RPMI7951 (cell line): ENCODE results near the gene ASAH2. TPM values are rescaled to one million over a fixed set of nuclear protein-coding genes. Genes with fewer than 3 reads are reported as not detected.
A peak's percentile ranks its signal among the peaks of the same experiment; 100 is the strongest.
"Not testable (repeated sequence)": the region's sequence is repeated elsewhere in the genome, so short reads cannot be mapped to it uniquely, and the experiment has no call there.

Source experiments
- DNase-seq: peaks from one replicate; pipeline ENCODE4 v3.0.0-alpha.2; 2012; ENCODE audit warnings: low read depth
- total RNA-seq: library from RNA; depleted of rRNA; stranded (reverse); fragments of >200 nt; shearing (Covaris generic); gene quantifications from 2 replicates; pipeline ENCODE4 v1.2.3, GENCODE V29; 2014

Gene ASAH2
- total RNA-seq, 1 experiment from 2014 or later, result 0.84 TPM

DNA sequence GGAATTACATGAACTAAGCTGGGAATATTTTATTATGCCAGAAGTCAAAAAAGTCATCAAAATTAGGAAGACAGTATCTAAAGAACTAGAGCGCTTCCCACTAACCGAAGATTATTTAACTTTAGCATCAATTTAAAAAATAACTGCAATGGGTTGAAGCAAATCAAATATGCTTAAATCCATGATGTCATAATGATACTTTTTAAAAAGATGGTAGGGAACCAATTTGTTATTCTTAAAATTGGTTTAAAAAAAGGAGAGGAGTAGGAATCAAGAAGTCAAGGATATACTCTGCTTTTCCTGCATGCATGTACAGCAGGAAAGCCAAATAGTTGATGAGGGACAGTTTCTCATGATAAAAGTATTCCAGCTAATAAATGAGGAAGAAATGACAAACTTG lies 3.2 kb upstream of the ASAH2 start:
- DNase-seq, result no peak

DNA sequence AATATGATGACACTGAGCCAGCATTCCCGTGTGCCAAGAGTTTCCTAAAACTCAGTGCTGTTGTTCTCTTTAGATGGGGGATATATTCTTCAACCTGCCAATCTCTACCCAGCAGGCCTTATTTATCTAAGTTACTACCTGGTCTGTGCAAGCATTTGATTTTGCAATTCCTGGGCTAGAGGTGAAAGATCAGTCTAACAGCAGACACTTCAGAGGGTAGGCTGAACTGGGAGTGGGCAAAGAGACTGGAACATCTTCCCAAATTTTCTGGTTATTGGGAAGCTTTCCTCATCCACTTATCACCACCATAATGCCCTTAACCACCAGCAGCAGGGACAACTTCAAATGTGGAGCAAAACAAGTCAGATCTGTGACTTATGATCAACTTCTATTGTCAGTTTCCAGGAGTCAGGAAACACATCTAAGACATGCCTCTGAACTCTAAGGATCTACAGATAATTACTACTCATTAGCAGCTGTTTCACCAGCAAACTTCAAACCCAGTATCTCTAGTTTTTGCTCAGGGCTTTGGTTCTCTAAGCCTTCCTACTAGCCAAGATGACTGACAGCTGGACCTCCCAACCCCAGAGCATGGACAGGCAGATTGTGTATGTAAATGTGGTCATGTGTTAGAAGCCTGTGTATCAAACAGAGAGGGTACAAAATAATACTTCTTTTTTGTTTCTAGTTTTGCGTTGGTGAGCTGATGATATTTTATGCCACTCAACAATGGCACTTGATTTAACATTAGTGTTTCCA lies 1.0 kb downstream of the ASAH2 start:
- DNase-seq, result no peak

DNA sequence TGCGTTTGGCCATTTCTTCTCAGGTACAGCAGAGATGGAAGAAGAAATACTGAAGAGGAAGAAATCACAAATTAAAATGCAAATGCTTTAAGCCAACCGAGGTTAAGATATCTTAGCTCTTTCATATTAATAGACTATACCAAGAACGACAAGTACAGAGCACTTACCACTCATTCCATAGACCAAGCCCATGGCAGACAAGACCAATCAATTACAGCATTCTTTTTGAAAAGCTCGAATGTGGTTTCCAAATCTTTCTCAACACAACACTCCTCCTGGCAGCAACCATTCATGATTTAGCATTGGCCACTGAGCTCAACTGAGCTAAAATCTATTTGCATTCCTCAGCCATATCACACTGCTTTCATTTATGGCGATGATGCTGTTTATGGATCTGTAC lies 2.7 kb downstream of the ASAH2 start:
- no peak for DNase-seq

DNA sequence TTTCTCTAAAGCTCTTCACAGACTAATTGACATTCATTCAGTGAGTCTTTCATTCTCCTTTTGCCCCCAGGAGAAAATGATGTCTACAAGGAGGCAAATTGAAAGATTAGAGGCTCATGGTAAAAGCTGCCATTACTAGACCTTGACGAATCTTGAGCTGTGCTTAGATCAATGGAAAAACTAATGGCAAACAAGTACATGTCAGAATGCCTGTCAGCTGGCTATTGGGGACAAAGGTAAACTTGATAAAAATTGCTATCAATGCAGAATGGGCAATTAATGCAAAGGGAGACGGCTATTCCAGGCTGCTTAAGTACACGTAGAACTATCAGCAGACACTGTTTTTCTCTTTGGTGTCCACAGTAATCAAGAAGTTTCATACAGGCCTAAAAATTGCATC lies 3.3 kb downstream of the ASAH2 start:
- no peak for DNase-seq

DNA sequence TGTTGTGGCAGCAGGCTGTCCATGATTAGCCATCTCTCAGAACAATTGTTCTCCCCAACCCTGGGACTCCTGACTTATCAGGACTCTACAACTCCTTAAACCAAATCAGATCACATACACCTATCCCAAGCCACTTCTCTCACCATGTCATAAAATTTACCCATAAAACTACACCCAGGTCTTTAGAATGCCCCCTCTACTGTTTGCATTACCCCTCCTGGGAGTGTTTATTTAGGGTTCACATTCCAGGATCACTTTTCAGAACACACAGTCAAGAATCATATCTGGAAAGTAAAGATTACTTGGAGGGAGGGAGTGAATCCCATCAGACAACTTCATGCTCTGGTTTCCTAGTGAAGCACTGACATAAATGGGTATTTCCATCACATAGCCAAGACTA lies 7.1 kb downstream of the ASAH2 start:
- no peak for DNase-seq

DNA sequence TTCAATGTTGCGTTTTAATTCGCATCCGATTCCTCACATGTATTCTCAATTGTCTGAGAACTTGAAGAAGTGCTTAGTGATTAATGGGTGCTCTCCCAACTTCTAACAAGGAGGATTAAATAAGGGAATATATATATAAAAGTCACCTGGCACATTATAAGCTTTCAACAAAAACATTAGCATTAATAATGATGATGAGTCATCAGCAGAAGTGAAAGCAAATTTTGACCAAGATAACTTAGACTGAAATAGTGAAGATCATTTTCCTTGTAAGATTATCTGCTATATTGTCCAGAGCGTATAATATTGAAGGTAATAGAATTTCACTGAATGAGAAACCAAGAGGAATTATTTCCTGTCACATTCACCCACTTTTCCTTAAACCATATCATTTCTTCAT lies 8.5 kb downstream of the ASAH2 start:
- no peak for DNase-seq

DNA sequence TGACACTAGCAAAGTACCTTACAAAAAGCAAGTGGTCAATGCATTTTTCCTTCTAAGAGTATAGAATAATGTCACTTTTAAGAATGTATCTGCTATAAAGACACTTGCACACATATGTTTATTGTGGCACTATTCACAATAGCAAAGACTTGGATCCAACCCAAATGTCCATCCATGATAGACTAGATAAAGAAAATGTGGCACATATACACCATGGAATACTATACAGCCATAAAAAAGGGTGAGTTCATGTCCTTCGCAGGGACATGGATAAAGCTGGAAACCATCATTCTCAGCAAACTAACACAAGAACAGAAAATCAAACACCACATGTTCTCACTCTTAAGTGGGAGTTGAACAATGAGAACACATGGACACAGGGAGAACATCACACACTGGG lies 9.8 kb downstream of the ASAH2 start:
- not testable (repeated sequence) for DNase-seq

DNA sequence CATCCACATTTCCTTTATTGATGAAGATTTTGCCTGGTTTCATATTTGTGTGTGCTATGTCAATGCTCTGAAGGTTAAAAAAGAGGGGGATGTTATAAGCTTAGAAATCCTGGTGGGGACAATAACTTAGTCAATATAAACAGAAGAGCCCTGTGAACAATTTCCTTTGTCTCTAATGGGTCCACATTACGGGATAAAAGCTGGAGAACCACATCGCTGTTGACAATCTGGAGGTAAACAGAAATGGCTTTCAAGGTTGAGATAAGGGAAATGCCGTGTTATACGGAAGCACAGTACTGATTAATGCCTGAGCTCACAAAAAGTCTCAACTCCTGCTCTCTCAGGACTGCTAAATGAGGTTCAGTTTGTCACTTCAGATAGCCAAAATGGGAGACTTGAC lies 16.8 kb downstream of the ASAH2 start:
- DNase-seq, result no peak

DNA sequence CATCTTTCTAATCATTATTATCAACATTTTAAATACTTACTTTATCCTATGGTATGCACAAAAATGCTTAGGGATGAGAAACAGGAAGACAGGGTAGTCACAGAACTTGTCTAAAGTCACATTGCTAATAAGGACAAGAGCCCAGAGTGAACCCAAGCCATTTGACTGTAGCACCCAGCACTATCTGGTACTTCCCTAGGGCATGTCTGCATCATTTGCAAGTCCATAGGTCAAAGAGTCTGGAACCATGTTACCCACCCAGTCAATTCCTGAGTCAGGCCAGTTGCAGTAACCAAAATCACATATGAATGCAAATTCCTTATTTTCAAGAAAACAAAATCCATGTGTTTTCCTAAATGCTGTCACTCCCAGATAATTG lies 19.1 kb downstream of the ASAH2 start:
- no peak for DNase-seq

DNA sequence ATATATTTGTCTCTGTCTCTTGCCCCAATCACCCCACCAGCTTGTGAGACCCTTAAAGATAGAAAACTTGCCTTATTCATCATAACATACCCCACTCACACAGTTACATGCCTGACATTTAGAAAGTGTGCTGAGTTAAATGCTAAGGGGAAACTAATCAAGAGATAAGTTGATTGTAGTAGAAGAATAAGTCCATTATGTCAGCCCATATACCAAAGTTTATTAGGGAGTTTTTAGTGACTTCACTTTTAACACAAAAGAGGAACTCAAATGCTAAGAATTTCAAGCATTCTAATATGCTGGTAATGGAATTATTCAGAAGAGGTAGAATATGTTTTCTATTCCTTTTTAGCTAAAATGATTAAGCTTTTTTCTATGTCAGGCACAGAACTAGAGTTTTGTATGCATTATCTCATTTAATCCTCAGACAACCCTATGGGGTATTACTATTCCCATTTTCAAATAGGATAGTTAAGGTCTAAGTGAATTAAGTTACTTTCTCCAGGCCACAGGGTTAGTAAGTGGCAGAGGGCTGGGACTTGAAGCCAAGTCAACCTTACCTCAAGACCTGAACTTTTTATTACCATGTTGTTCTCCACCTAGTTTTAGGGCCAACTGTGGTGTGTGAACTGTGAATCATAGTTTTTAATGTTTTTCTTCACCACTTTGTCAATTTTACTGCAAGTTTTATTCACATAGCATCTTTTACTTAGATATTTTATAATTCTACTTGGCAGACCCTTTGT lies 19.6 kb downstream of the ASAH2 start:
- no peak for DNase-seq

DNA sequence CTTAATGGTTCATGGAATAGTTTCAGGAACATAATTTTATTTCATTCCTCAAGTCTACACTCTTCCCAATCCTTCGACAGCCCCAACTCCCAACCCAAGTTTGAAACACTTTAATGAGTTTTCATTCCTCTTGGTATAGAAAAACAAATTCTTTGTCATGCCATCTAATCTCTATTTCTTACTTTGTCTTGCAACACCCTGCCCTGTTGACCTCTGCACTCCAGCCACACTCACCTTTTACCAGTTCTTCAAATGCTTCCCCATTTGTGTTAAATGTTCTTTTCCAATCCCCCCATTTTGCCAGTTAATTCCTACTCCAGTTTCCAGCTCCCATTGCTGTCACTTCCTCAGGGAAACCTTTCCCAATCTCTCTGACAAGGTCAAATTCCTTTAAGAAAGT lies 21.9 kb downstream of the ASAH2 start:
- DNase-seq, result no peak

DNA sequence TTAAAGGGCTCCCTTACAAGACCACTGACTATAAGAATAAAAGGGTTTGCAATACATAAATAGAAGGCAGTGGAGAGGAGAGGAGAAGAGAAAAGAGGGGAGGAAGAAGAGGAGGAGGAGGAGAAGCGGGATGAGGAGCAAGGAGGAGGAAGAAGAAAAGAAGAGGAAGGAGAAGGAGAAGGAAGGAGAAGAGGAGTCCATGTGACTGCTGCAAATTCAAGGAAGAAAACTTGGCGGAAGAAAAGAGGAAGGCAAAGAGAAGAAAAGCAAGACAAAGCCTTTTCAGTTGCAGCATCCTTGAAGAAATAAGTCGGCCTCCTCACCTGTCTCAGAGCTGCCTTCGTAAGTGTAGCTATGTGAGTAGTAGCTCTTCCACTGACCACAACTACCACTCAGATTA lies 22.6 kb downstream of the ASAH2 start:
- no peak for DNase-seq

DNA sequence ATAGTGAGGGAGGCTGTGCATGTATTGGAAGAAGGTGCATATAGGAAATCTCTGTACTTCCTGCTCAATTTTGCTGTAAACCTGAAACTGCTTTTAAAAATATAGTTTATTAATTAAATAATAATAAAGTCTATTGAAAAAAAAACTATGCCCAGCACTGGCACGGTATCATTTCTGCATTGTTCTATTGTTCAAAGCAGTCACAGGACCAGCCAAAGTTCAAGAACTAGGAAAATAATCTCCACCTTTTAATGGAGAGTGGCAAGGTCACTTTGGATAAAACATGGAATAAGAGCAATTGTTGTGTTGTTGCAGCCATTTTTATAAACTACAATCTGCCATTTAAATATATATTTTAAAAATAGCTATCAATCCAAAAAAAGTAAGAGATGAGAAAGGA lies 24.7 kb downstream of the ASAH2 start:
- no peak for DNase-seq

DNA sequence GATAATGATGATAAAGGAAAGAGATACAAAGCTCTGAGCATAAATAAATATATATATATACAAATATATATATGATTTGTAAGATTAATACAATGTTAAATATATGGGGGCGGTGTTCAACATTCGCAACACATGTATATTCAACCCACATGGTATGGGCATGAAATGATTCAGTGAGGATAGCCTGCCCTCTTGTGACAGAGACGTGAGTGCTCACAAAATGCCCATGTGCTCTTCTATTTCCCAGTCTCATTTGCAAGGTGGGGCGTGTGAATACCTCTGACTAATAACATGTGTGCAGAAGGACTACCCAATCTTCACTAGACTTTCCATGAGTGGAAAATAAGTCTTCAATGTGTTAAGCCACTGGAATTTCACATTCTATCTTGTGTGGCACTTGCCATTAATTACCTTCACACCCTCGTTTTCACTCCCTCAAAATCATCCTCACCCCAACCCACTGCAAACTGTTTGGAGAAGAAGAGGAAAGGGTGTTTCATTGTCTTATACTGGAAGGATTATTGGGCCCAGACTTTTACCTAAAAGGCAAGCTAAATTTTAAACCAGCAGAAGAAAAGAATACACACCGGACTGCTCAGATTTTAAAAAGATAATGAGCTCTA lies 26.9 kb downstream of the ASAH2 start:
- DNase-seq, result peak; percentile 52

DNA sequence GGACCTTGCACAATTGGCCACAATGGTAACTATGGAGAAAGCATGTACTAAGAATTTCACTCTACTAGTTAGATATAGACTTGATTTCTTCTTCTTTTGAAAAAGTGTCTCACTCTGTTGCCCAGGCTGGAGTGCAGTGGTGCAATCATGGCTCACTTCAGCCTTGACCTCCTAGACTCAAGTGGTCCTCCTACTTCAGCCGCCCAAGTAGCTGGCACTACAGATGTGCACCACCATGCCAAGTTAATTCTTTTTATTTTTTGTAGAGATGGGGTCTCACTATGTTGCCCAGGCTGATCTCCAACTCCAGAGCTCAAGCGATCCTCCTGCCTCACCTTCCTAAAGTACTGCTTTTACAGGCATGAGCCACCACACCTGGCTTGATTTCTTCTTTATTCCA lies 29.1 kb downstream of the ASAH2 start:
- DNase-seq, result no peak

DNA sequence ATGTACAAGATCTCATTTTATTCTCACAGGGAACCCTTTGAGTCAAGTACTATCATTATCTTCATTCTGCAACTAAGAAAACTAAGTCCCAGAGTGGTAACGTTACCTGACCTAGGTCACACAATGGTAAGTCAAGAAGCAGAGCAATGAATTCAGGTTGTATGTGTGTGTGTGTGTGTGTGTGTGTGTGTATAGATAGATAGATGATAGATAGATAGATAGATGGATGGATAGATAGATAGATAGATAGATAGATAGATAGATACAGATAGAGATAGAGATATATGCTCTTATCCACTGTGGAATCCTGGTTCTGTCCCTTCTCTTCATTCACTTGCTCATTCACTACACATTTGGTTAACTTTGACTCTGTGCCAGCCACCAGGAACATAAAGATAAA lies 29.8 kb downstream of the ASAH2 start:
- no peak for DNase-seq

DNA sequence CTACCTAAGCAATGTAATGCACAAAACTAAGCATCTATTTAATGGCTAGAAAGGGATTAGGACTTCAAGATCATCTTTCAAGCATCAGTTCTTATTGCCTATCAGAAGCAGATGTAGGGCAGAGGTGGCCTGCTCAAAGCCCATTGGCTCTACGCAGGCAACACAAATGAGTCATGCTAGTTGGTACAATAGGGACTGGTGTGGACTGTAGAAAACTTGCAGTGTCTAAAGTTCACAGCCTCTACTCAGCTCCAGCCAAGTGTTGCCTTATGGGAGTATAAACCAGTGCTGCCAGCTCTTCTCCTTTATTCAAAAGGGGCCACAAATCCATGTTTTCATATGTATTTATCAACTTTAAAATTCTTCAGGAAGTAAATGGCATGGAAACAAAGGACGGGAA lies 31.7 kb downstream of the ASAH2 start:
- DNase-seq, result no peak

DNA sequence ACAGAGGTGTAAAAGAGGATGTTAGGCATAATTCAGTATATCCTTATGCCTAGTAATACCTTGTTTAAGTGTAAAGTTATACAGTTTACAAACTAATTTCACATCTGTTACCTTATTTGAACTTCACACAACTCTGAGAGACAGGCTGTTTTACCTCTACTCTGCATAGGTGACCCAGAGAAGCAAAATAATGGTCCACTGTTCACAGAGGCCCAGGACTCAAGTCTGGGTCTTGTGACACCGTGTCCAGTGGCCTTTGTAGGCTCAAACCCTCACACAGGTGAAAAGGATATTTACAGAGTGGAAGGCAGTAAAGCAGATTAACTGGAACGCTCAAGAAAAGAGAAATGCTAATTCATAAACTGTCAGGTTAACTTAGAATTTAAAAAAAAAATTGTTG lies 32.1 kb downstream of the ASAH2 start:
- DNase-seq, result no peak

DNA sequence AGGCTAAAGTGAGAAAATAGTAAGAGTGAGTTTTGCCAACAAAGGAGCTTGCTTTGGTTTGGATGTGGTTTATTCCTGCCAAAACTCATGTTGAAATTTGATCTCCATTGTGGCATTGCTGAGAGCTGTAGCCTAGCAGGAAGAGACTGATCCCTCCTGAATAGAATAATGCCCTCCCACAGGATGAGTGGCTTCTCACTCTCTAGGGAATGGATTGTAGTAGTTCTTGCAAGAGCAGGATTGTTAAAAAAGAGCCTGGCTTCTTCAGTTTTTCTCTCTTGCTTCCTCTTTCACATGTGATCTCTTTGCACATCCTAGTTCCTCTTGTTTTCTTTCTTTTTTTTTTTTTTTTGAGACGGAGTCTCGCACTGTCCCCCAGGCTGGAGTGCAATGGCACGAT lies 34.4 kb downstream of the ASAH2 start:
- DNase-seq, result peak; percentile 44

DNA sequence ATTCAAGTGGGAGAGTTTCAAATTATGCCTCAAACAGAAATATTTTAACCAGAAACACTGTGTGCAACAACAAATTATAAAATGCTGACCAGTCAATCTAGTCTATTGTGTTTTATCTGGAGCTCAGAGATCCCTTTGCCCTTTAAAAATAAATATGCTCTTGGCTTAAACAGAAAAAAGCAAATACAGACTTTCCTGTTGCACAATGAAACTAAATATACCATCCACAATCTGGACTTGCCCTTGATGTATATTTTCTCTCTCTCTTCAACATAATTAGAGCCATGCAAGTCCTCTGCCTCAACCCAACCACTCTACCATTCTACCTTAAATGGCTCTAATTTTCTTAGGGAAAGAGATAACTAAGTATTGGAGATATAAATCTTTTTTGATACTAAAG lies 34.9 kb downstream of the ASAH2 start:
- DNase-seq, result no peak

DNA sequence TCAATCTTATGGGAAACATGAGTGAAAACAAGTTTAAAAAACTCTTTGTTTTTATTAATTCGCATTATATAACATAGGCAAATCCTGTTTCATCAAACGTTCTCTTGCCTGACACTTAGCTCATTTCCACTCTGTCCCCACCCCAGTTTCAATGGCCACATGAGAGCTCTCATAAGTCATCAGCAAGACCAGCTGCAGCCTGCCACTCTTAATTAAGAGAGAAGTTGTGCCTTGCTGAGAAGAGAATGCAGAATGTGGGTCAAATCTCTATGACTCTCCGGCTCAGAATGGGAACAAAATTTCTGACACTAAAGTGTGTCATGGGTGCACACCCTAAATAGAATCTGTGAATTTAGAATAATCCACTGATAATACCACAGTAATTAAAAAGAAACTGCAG lies 39.6 kb downstream of the ASAH2 start:
- DNase-seq, result no peak

DNA sequence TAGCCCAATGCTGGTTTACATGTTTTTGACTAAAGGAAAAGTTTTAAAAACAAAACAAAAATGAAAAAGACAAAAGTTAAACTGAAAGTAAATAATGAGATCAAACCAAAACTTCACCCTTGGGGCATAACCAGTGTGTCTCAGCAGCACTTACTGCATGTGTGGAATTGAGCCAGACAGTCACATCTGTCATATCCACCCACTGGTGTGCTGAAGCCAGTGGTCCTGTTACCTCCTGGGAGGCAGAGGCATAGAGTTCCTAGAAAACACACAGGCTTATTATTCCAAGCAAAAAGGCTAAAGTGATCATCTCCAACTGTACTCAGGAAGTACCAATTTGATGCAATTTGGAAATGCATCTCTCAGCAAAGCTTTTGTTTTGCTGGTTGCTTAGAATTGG lies 40.4 kb downstream of the ASAH2 start:
- peak; percentile 26 for DNase-seq
